PC-9 (cell line): ENCODE data around the gene WDR53. TPM values are rescaled to one million over a fixed set of nuclear protein-coding genes. Genes with fewer than 3 reads are reported as not detected.

Experiments
- BruUV-seq: library from RNA; stranded (reverse); fragments of 400-500 nt; replicated peaks from 2 replicates; lab custom pipeline; 2021; lab: Mats Ljungman, UMichigan
- CTCF ChIA-PET: fragments of 300-600 bp; sonication (Branson Sonifier 250); formaldehyde crosslinking; loops from one replicate; lab custom pipeline; 2022; ENCODE audit warnings: antibody characterized with exemption; lab: Charles Lee
- POLR2A ChIA-PET: fragments of 300-600 bp; sonication (Branson Sonifier 250); formaldehyde crosslinking; loops from one replicate; lab custom pipeline; 2022; ENCODE audit warnings: antibody characterized with exemption; ENCODE audit not compliant: unreplicated experiment; lab: Charles Lee
- DNase-seq, 2 experiments: peaks; one replicate each; pipeline versions ENCODE4 v3.0.0 to v3.0.0-alpha.2; 2015 to 2022; ENCODE audit warnings: mixed read lengths in 1 of 2
- H2AFZ ChIP-seq: fragments of 200-600 bp; sonication (generic); 2 replicates; pipeline ENCODE4 v1.8.1; 2017; ENCODE audit warnings: antibody characterized with exemption
- H3F3A ChIP-seq: fragments of 200-600 bp; sonication (generic); 2 replicates; pipeline ENCODE4 v1.8.1; 2017; ENCODE audit warnings: antibody characterized with exemption, mild to moderate bottlenecking, low read depth; ENCODE audit not compliant: insufficient read depth
- H3K27ac ChIP-seq: fragments of 200-600 bp; sonication (generic); 2 replicates; pipeline ENCODE4 v1.6.1; 2016; ENCODE audit warnings: mixed run types
- H3K27me3 ChIP-seq: fragments of 200-600 bp; sonication (generic); 2 replicates; pipeline ENCODE4 v1.6.1; 2016; ENCODE audit warnings: low read depth, mixed run types; ENCODE audit not compliant: insufficient read depth
- H3K36me3 ChIP-seq: fragments of 200-600 bp; sonication (generic); 2 replicates; pipeline ENCODE4 v1.6.1; 2016; ENCODE audit warnings: low read depth, mixed run types
- H3K4me1 ChIP-seq: fragments of 200-600 bp; sonication (generic); replicated peaks from 2 replicates; pipeline ENCODE4 v1.6.1; 2016; ENCODE audit warnings: mixed run types; ENCODE audit not compliant: insufficient read depth
- H3K4me2 ChIP-seq: fragments of 200-600 bp; sonication (generic); 2 replicates; pipeline ENCODE4 v1.6.1; 2017; ENCODE audit warnings: mixed run types
- H3K4me3 ChIP-seq: fragments of 200-600 bp; sonication (generic); 2 replicates; pipeline ENCODE4 v1.6.1; 2016; ENCODE audit warnings: mixed run types
- H3K79me2 ChIP-seq: fragments of 200-600 bp; sonication (generic); 2 replicates; pipeline ENCODE4 v1.6.1; 2017; ENCODE audit warnings: low read depth, mixed run types
- H3K9me2 ChIP-seq: fragments of 200-600 bp; sonication (generic); 2 replicates; pipeline ENCODE4 v1.8.1; 2017; ENCODE audit warnings: mild to moderate bottlenecking; ENCODE audit not compliant: insufficient read depth
- H3K9me3 ChIP-seq: fragments of 200-600 bp; sonication (generic); 2 replicates; pipeline ENCODE4 v1.8.1; 2016; ENCODE audit warnings: low read depth; ENCODE audit not compliant: insufficient read depth
- H4K20me1 ChIP-seq: fragments of 200-600 bp; sonication (generic); 2 replicates; pipeline ENCODE4 v1.8.1; 2017; ENCODE audit not compliant: insufficient read depth
- EZH2 ChIP-seq: fragments of 200-600 bp; sonication (generic); IDR thresholded peaks from 2 replicates; pipeline ENCODE4 v1.8.0; 2017; ENCODE audit warnings: antibody characterized with exemption, low read depth
- intact Hi-C: fragments of 100-400 bp; cut with micrococcal nuclease; formaldehyde crosslinking; loops from one replicate; pipeline ENCODE4 v1.10.0; 2022; ENCODE audit not compliant: unreplicated experiment
- total RNA-seq: library from RNA; stranded (reverse); gene quantifications from 2 replicates; pipeline ENCODE4 v1.2.3, GENCODE V29; 2021
- TF ChIP-seq, protein P1 (sequence below): fragments of 200-600 bp; sonication (generic); conservative IDR thresholded peaks from 2 replicates; pipeline ENCODE4 v1.6.1; 2017; ENCODE audit warnings: mixed run types, antibody characterized with exemption, mild to moderate bottlenecking, moderate library complexity

Gene WDR53
- total RNA-seq, 1 experiment from 2014 or later: 34.8 TPM

DNA sequence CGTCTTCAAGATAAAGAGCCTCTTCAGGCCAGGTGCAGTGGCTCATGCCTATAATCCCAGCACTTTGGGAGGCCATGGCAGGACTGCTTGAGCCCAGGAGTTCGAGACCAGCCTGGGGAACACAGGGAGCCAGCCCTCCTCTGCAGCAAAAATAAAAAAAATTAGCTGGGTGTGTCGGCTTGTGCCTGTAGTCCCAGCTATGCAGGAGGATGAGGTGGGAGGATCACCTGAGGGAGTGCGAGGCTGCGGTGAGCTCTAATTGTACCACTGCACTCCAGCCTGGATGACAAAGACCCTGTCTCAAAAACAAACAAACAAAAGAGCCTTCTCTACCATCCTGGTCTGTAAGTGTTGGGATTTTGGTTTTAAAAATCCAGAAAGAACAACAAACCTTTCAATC, 11.1 kb downstream of the WDR53 start:
- ChIA-PET CTCF (interaction anchor here (0.6 kb wide), 1 partner anchor 26 kb away, joined by 6 read pairs; no protein-coding TSS in a partner anchor), POLR2A (interaction anchor here (0.6 kb wide), 1 partner anchor 310 kb away, joined by 8 read pairs; no protein-coding TSS in a partner anchor)
- Histone ChIP-seq H3K9me3 (no peaks in the 10 kb centered on the region), H3K4me2 (no peak overlapping the region), H3F3A (peaks cover 19% of the 10 kb centered on the region; the same call in 1 of the 2 replicates), H4K20me1 (no peaks in the 10 kb centered on the region), H3K4me1 (peaks cover 10% of the 10 kb centered on the region), H3K4me3 (no peak overlapping the region), H3K36me3 (peaks cover 10% of the 10 kb centered on the region; the same call in 1 of the 2 replicates), H3K27me3 (no peaks in the 10 kb centered on the region), H3K27ac (no peak overlapping the region), H3K9me2 (no peaks in the 10 kb centered on the region), H3K79me2 (peaks cover 5% of the 10 kb centered on the region; the same call in 1 of the 2 replicates), H2AFZ (no peak overlapping the region)
- DNase-seq: no peak
- no peak for TF ChIP-seq EZH2
- TF ChIP-seq, protein P1, sequence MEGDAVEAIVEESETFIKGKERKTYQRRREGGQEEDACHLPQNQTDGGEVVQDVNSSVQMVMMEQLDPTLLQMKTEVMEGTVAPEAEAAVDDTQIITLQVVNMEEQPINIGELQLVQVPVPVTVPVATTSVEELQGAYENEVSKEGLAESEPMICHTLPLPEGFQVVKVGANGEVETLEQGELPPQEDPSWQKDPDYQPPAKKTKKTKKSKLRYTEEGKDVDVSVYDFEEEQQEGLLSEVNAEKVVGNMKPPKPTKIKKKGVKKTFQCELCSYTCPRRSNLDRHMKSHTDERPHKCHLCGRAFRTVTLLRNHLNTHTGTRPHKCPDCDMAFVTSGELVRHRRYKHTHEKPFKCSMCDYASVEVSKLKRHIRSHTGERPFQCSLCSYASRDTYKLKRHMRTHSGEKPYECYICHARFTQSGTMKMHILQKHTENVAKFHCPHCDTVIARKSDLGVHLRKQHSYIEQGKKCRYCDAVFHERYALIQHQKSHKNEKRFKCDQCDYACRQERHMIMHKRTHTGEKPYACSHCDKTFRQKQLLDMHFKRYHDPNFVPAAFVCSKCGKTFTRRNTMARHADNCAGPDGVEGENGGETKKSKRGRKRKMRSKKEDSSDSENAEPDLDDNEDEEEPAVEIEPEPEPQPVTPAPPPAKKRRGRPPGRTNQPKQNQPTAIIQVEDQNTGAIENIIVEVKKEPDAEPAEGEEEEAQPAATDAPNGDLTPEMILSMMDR: no peak
- intact Hi-C loops: no loop called here
- BruUV-seq: no TSS peak

- no TSS peak for BruUV-seq
- CTCF ChIA-PET: interaction anchor here (0.5 to 0.9 kb wide), 2 partner anchors 11 to 82 kb away, joined by 3 read pairs; no protein-coding TSS in a partner anchor
- Histone ChIP-seq H4K20me1 (no peaks in the 10 kb centered on the region), H3K27ac (no peak overlapping the region), H3K27me3 (no peaks in the 10 kb centered on the region), H3K4me3 (no peak overlapping the region), H3F3A (peaks cover 19% of the 10 kb centered on the region; the same call in 1 of the 2 replicates), H3K4me1 (peaks cover 10% of the 10 kb centered on the region), H3K4me2 (no peak overlapping the region), H3K36me3 (0 out of 2 replicates have a peak, but pooled peaks cover under 1% of the 10 kb centered on the region), H3K9me2 (no peaks in the 10 kb centered on the region), H3K9me3 (no peaks in the 10 kb centered on the region), H3K79me2 (no peaks in the 10 kb centered on the region), H2AFZ (no peak overlapping the region)
- POLR2A ChIA-PET: interaction anchor here (0.6 to 0.7 kb wide), 3 partner anchors 41 to 740 kb away, joined by 3 to 6 read pairs (median 4); no protein-coding TSS in a partner anchor
- TF ChIP-seq, protein P1: no peak
- TF ChIP-seq EZH2: no peak
- DNase-seq: no peak
- intact Hi-C loops: no loop called here
Measured at GRCh38 chr3:196555295-196555694, 13.1 kb downstream of the WDR53 start.

GRCh38 chr3:196554205-196554604, 14.1 kb downstream of the WDR53 start:
- DNase-seq: no peak
- no TSS peak for BruUV-seq
- Histone ChIP-seq H2AFZ (no peak overlapping the region), H3K9me2 (no peaks in the 10 kb centered on the region), H3K4me3 (no peak overlapping the region), H3K36me3 (no peaks in the 10 kb centered on the region), H3K27ac (no peak overlapping the region), H3F3A (peaks cover 15% of the 10 kb centered on the region; the same call in 1 of the 2 replicates), H3K9me3 (peaks cover 8% of the 10 kb centered on the region; the same call in 1 of the 2 replicates), H3K4me1 (peaks cover 6% of the 10 kb centered on the region), H4K20me1 (no peaks in the 10 kb centered on the region), H3K79me2 (no peaks in the 10 kb centered on the region), H3K4me2 (no peak overlapping the region), H3K27me3 (no peaks in the 10 kb centered on the region)
- CTCF ChIA-PET: interaction anchor here (0.5 to 0.6 kb wide), 2 partner anchors 26 to 540 kb away, joined by 3 read pairs; no protein-coding TSS in a partner anchor
- TF ChIP-seq EZH2: no peak
- TF ChIP-seq, protein P1: no peak
- POLR2A ChIA-PET: no interaction called here
- intact Hi-C loops: no loop called here
